Measurements from ENCODE around the gene DDX56.

DDX56 gene

GRCh38 chr7:44534501-44534900, 39.2 kb downstream of the DDX56 start:
- no peak overlapping the region for H3K4me3 ChIP-seq (ENCODE audit: low read length)
- peak; percentile 73 for TF ChIP-seq CTCF (conservative IDR thresholded peaks at IDR 0.05; ENCODE audit: low read depth, low read length)
- DNase-seq (ENCODE audit: low read depth): no peak

GRCh38 chr7:44534087-44534486, 39.6 kb downstream of the DDX56 start:
- no peak overlapping the region for H3K4me3 ChIP-seq (ENCODE audit: low read length)
- no peak for TF ChIP-seq CTCF (conservative IDR thresholded peaks at IDR 0.05; ENCODE audit: low read depth, low read length)
- DNase-seq (ENCODE audit: low read depth): no peak

- no peak for TF ChIP-seq CTCF (conservative IDR thresholded peaks at IDR 0.05; ENCODE audit: low read depth, low read length)
- no peak overlapping the region for H3K4me3 ChIP-seq (ENCODE audit: low read length)
- no peak for DNase-seq (ENCODE audit: low read depth)
These were observed 40.2 kb downstream of the DDX56 start for GRCh38 chr7:44533301-44534055.

- no peak for TF ChIP-seq CTCF (conservative IDR thresholded peaks at IDR 0.05; ENCODE audit: low read depth, low read length)
- no peak for DNase-seq (ENCODE audit: low read depth)
- no peak overlapping the region for H3K4me3 ChIP-seq (ENCODE audit: low read length)
These were observed 42.0 kb downstream of the DDX56 start for GRCh38 chr7:44531421-44532380.

- no peak for TF ChIP-seq CTCF (conservative IDR thresholded peaks at IDR 0.05; ENCODE audit: low read depth, low read length)
- no peak overlapping the region for H3K4me3 ChIP-seq (ENCODE audit: low read length)
- DNase-seq (ENCODE audit: low read depth): no peak
These were observed 42.7 kb downstream of the DDX56 start for GRCh38 chr7:44530990-44531389.

GRCh38 chr7:44524811-44525388, 48.8 kb downstream of the DDX56 start:
- DNase-seq (ENCODE audit: low read depth): no peak
- no peak for TF ChIP-seq CTCF (conservative IDR thresholded peaks at IDR 0.05; ENCODE audit: low read depth, low read length)
- H3K4me3 ChIP-seq (ENCODE audit: low read length): no peak overlapping the region
